CMK (cell line): ENCODE data around the gene COL1A2.

ENCODE experiments used
- DNase-seq: peaks from one replicate; pipeline ENCODE4 v3.0.0-alpha.2; 2010; ENCODE audit warnings: low read depth

COL1A2 gene

DNA sequence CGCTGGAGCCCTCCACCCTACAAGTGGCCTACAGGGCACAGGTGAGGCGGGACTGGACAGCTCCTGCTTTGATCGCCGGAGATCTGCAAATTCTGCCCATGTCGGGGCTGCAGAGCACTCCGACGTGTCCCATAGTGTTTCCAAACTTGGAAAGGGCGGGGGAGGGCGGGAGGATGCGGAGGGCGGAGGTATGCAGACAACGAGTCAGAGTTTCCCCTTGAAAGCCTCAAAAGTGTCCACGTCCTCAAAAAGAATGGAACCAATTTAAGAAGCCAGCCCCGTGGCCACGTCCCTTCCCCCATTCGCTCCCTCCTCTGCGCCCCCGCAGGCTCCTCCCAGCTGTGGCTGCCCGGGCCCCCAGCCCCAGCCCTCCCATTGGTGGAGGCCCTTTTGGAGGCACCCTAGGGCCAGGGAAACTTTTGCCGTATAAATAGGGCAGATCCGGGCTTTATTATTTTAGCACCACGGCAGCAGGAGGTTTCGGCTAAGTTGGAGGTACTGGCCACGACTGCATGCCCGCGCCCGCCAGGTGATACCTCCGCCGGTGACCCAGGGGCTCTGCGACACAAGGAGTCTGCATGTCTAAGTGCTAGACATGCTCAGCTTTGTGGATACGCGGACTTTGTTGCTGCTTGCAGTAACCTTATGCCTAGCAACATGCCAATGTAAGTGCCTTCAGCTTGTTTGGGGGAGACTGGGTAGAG is at the start of gene COL1A2:
Gene COL1A2, plus strand, starts transcription at position 459 of the 704 bp plus-strand sequence. Its CDS starts 137 bp downstream, at position 596.
- no peak for DNase-seq

- no peak for DNase-seq
Observed at GRCh38 chr7:94345907-94346306, 48.8 kb upstream of the COL1A2 start.

DNA sequence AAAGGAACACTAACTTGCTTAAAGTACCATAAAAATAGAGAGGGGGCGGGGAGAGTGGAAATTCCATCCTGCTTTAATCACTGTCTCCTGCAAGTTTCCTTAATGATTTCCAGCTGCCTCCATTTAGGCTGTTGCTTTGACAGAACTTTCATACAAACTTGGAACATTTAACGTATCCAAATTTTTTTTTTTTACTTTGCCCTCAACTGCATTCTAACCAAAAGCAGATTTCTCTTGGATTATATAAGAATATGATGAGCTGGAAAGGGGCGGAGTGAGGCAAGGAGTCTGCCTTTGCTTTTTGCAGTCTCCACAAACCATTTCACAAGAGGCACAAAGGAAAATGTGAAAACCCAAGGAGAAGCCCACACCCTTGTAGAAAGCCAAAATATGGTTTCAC is 46.6 kb upstream of the COL1A2 start:
- DNase-seq = no peak

DNA sequence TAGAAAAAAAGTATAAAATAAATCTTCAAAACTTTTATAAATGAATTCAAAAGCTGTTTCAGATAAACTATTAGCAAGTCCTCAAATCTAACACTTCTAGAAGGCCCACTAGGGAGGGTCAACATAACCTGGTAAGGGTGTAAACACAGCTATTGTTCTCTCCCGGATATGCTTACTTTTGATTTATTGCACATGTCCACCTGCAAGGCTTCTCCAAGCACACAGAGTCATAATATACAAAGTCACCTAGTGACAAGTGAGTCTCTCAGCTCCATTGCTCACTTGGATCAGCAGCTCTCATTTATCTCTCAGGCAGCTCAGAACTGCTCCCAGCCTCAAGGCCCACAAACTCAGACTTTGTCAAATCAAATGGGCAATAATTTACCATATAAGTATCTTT is 44.0 kb upstream of the COL1A2 start:
- DNase-seq = no peak

- DNase-seq = no peak
Observed at GRCh38 chr7:94351703-94352102, 43.0 kb upstream of the COL1A2 start.

GRCh38 chr7:94352887-94353286 is 41.8 kb upstream of the COL1A2 start:
- DNase-seq = no peak

DNA sequence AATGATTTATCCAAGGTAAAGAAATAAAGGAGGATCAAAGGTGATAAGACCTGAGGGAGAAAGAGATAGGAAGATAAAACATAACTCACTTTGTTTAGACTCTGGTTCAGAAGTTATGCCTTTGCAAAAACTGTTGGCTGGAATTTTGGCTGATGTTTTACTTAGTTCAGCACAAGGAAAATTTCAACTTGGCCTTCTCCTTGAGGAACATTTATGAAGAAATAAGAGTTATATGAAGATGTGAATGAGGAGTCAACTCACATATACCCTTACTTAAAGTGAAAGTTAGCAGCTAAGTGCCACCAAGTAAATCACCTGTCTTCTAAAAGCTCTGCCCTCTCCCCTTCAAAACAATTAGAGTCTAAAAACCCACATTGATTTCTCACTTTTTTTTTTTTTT is 39.7 kb upstream of the COL1A2 start:
- DNase-seq = no peak

- DNase-seq = no peak
Observed at GRCh38 chr7:94355454-94355853, 39.2 kb upstream of the COL1A2 start.

- no peak for DNase-seq
Observed at GRCh38 chr7:94357076-94357475, 37.6 kb upstream of the COL1A2 start.

DNA sequence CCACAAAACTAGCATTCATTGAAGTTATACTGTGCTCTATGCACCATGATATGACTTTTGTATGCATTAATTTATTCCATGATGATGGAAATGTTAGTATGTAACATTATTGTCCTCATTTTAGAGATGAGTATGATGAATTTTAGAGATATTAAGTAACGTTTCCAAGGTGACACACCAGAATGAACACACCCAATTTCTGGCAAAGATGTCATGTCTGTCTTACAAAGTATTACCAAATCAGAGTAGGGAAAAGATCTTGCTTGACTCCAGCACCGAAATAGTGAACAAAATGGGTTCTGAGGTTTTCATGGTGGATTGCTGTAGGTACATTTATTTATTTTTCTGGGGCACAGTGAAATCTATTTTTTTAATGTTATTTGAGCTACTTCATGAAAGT is 33.8 kb upstream of the COL1A2 start:
- DNase-seq = no peak

DNA sequence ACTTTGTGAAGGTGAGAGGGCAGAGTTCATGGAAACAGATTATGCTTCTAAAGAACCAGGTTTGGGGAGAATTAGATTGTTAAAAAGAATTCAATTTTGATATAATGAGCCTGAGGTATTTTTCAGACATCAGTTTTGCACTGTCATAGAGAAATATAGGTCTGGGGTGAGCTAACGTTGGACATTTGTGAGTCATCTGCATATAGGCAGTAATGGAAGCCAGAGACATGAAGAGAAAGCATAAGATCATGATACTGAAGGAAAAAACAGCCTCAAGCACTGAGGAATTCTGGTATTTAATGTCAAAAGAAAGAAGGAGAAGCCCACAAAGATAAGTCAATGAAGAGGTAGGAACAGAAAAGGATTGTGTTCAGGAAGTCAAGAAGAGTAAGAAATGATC is 32.4 kb upstream of the COL1A2 start:
- DNase-seq = no peak

DNA sequence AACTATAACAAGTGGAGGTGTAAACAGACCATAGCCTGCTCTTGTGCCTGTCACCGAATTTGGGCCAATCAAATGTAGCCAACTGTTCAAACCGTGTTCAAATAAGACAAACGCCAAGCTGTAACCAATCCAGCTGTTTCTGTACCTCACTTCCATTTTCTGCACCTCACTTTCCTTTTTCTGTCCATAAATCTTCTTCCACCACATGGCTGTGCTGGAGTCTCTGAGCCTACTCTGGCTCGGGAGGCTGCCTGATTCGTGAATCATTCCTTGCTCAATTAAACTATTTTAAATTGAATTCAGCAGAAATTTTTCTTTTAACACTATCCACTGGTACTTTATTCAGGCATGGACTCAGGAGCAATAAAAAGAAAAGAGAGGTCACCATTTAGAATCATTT is 29.9 kb upstream of the COL1A2 start:
- no peak for DNase-seq

- no peak for DNase-seq
Observed at GRCh38 chr7:94366163-94366562, 28.5 kb upstream of the COL1A2 start.

GRCh38 chr7:94366832-94367231 is 27.9 kb upstream of the COL1A2 start:
- DNase-seq = no peak

DNA sequence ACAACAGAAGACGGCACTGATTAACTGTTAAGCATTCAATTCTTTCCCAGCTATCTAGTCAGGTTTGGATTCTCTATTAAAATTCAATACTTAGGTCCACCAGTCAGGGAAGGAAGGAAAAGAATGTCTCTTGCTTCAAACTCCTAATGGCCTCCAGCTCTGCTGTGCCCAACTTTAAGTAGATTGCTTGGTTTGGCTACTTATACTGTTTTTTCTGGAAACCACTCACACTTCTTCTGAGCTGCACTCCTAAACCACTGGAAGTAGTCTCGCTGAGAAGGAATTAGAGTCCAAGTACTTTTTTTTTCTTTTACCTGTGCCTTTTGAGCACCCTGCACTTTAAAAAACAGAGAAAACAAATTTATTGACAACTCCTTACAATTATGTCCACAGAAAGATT is 26.7 kb upstream of the COL1A2 start:
- DNase-seq = no peak

DNA sequence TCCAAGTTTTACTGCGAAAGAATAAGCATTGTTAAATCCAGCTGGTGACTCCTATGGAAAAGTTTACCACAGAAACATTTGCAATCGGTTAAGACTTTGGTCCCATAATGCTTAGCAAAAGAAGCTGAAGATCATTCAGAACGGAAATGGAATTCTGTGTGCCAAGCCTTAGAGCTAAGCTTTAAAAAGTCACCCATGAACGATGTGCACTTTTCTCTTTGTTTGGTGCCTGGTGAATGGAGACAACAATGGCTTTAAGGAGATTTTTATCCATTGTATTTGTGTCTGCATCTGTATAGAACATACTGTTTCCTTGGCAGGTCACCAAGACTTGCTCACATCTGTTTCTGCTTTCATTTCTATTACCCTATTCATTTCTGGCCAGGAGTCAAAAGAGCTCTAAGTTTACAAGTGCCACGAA is 26.3 kb upstream of the COL1A2 start:
- no peak for DNase-seq

DNA sequence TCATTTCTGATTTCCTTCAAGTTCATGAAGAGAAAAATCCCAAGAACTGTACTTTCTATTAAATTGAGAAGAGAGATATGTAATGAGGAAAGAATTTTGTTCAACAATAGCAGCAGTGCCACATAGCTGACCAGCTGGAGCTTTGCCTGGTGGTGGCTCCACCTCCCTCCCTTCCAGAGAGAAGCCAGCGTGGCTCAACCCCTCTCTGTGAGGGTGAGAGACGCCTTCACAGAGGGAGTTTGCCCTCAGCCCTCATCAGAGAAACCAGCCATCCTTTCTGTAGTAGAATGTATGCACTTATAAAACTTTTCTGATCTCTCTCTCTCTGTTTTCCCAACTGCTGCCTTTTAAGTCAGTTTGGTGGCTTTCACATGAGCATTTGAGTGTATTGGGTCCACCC is 20.5 kb upstream of the COL1A2 start:
- no peak for DNase-seq

- DNase-seq = no peak
Observed at GRCh38 chr7:94374721-94375566, 19.8 kb upstream of the COL1A2 start.

- no peak for DNase-seq
Observed at GRCh38 chr7:94375691-94376090, 19.0 kb upstream of the COL1A2 start.

DNA sequence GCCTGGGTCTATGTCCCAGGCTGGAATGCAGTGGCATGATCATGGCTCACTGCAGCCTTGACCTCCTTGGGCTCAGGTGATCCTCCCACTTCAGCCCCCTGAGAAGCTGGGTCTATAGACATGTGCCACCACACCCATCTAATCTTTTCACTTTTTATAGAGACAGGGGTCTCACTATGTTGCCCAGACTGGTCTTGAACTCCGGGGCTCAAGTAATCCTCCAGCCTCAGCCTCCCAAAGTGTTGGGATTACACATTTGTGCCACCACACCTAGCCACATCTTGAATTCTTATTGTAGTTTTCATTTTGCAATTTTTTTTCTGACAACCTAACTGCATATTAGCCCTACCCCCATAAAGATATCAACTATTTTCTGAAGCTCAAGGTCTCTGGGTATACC is 18.4 kb upstream of the COL1A2 start:
- DNase-seq = no peak

DNA sequence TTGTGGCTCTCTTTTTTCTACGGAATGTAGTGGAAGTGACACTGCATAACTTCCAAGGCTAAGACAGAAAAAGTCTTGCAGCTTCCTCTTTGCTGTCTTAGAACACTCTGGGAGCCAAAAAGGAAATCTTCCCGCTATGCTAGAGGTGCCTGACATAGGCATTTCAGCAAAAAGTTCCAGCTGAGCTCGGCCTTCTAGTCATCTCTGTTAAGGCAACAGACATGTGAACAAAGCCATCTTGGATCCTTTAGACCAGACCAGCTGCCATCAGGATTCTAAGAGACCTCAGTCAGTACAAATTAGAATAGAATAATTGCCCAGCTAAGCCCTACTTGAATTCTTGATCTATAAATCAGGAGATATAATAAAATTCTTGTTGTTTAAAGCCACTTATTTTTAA is 16.3 kb upstream of the COL1A2 start:
- no peak for DNase-seq

- DNase-seq = no peak
Observed at GRCh38 chr7:94380264-94380663, 14.4 kb upstream of the COL1A2 start.

DNA sequence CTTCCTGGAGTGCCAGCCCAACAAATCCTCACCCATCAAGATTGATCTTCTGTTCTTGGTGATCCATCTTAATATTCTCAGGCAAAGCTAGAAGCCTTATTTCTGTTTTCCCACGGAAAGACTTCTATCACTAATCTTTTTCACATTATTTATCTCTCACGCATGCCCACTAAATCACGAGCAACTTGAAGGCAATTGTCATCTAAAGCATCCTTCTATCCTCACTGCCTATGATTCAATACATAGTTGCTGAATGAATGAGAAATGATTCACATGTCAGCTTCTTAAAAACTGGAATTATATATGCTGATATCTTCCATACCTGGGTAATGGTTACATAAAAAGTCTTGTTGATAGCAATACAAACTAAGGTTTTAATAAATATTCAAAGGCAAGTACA is 12.6 kb upstream of the COL1A2 start:
- DNase-seq = no peak

DNA sequence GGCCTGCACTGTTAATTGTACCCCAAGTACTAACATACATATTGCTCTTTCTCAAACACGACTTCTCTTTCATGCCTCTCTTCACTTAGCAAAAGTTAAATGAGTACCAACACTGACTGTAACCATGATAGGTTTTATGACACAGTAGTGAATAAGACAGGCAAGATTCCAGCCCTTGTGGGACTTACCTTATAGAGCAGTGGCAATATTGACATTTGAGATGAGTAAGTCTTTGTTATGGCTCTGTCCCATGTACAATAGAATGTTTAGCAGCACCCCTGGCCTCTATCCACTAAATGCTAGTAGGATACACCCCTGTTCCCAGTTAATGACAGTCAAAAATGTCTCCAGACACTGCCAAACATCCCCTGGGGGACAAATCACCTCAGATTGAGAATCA is 11.9 kb upstream of the COL1A2 start:
- DNase-seq = no peak
